CD4-positive, alpha-beta T cell treated with Interleukin-4 for 4 hours (primary cell): ENCODE measurements around the gene MOCOS.
"Not testable (repeated sequence)": the region's sequence is repeated elsewhere in the genome, so short reads cannot be mapped to it uniquely, and the experiment has no call there.

Source experiments
- DNase-seq: peaks from one replicate; pipeline ENCODE4 v3.0.0-alpha.2; 2020

MOCOS gene

GRCh38 chr18:36187193-36187825, at the start of gene MOCOS:
Gene MOCOS (plus strand): TSS chr18:36187497. CDS start chr18:36187540, 43 bp downstream.
- DNase-seq: peak; percentile 17

GRCh38 chr18:36139245-36139644, 48.1 kb upstream of the MOCOS start:
- no peak for DNase-seq

- DNase-seq: no peak
Observed at GRCh38 chr18:36141576-36141975, 45.7 kb upstream of the MOCOS start.

DNA sequence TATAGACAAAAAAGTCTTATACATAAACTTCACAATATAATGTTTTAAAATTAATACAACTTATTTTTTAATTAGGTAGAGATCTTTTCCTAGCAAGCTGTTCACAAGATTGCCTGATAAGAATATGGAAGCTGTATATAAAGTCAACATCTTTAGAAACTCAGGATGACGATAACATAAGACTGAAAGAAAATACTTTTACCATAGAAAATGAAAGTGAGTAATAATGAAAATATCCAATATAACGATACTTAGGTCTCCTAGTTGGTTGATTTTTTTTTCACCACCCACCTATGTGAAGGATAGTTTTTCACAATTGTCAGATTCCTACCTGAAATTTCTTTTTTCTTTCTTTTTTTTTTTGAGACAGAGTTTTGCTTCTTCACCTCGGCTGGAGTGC, 44.5 kb upstream of the MOCOS start:
- DNase-seq: no peak

DNA sequence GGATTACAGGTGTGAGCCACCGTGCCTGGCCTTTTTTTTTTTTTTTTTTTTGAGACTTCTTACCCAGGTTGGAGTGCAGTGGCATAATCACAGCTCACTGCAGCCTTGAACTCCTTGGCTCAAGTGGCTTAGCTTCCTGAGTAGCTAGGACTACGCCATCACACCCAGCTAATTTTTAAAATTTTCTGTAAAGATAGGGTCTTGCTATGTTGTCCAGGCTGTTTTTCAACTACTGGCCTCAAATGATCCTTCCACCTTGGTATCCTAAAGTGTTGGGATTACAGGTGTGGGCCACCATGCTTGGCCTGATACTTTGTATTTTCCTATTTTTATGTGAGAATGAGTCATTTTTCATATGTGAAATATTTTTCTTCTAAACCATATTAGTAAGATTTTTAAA, 43.9 kb upstream of the MOCOS start:
- no peak for DNase-seq

DNA sequence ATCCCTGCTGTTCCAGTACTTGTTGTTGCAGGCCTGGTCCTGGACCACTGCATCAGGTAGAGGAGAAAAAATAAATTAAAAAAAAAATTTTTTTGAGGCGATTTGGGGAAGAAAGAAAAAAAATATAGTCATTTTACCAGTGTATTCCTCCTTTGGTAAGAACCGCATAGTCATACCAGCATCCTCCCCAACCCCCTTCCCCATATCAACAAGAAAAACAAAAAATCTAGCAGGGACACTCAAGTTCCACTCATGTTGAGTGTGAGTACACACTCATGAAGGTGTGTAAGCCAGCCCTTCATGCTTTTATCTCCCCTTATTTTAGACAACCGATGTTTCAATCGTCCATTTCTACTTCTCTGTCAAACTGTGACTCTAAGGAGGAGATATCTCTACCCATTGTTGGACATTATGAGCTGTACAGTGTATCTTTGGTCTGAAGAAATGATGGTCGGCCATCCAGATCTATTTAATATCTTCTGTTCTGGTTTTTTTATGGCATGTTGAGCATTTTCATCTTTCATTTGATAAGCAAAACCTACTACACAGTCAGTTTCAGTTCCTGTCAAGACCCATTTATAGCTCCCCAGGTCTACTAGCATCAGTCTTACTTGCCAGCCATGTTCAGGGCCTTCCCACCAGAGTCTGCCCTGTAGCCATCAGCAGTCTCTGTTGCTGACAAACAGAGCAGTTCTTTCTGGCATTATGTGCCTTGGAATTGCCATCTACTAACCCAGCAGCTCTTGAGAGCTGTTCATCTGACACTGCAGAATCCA, 37.6 kb upstream of the MOCOS start:
- no peak for DNase-seq

- no peak for DNase-seq
Observed at GRCh38 chr18:36152781-36153180, 34.5 kb upstream of the MOCOS start.

DNA sequence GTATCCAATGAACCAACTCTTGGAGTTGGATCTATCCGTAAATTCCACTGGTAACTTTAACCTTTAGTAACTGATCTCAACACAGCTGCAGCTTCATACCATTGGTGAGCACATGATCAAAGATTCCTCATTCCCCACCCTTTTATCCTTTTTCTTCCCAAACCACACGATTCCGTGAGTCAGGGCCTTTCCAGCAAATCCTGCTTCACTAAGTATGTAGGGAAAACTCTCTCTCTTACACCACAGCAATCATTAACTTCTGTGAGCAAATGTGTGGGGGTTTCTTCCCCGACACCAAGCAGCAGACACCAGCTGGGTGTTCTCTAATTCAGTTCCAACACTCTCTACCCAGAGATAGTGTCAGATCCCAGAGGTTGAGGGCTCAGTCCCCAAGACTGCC, 34.1 kb upstream of the MOCOS start:
- DNase-seq: no peak

DNA sequence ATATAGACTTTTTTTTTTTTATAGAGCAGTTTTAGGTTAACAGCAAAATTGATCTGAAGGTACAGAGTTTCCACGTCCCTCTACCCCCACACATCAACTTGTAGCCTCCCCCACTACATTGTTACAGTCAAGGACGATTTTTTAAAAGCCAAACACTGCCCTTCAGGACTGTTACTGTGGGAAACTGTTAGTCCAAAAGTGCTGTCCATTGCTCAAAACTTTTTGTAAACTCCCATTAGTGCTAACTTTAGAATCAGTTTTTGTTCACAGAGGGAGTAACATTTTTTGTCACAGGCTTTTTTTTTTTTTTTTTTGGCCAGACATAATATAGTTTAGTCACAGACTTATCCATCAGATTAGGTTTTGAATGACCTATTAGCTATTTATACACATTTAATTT, 33.5 kb upstream of the MOCOS start:
- DNase-seq: no peak

DNA sequence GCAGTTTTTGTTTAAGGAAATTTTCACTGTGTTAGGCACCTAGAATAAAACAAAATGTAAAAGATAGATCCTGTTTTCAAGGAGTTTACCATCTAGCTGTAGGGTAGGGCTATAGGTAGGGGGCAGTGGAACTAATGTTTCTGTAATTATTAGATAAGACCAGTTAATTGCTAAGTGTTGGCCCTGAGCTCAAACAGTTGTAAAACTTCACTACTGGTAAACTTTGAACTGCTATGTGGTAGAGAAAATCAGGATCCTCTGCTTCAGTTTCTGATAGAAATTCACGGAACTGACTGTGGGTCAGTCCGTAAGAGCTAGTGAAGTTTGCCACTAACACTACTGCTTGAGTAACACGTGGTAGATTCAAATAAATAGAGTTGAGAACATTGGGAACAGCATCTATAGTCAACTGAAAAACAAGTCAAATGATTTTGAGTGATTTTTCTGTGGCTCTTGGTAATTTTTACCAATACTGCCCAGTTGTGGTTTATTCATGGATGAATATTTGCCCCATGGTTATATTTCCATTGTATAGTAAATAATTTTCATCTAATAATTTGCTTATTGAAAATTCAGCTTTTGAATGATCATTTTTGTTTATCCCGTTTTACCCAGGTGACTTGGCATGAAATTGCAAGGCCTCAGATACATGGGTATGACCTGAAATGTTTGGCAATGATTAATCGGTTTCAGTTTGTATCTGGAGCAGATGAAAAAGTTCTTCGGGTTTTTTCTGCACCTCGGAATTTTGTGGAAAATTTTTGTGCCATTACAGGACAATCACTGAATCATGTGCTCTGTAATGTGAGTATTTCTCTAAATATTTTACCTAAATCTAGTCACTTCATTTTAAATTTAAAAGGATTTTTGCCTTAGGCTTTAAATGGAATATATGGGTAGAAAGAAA, 31.2 kb upstream of the MOCOS start:
- no peak for DNase-seq

DNA sequence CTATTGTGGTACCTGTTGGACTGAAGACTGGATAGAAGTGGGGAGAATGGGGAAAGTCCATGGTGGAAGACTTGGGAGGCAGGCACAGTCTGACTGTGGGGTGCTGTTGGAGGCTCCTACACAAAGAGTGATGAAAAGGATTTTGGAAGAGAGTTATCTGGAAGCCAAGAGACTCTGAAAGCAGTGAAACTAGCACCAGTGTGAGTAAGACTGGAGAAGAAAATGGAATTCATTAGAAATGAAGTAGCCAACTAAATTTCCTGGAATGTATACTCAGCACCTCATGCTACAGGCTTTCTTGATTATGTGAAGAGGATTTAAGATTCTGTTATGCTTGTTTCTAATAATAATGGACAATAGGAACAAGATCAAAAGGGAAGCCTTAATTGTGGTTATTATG, 29.9 kb upstream of the MOCOS start:
- DNase-seq: no peak

- no peak for DNase-seq
Observed at GRCh38 chr18:36158266-36158867, 28.9 kb upstream of the MOCOS start.

- DNase-seq: no peak
Observed at GRCh38 chr18:36160959-36161371, 26.3 kb upstream of the MOCOS start.

GRCh38 chr18:36162981-36163380, 24.3 kb upstream of the MOCOS start:
- no peak for DNase-seq

DNA sequence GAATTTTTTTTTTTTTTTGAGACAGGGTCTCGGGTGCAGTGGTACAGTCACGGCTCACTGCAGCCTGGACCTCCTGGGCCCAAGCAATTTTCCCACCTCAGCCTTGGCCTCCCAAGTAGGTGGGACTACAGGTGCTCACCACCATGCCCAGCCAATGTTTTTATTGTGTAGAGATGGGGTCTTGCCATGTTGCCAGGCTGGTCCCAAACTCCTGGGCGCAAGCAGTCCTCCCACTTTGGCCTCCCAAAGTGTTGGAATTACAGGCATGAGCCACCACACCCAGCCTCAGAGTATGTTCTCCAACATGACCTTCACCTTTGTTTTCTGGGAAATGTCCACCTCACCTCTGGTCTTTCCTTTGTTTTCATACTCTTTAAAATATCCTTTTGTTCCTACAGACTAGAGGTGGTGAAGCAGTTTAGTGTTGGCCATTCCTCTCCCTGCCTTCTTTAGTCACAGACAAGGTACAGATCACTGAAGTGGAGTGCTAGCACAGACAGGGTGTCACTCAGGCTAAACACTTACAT, 19.5 kb upstream of the MOCOS start:
- DNase-seq: no peak

DNA sequence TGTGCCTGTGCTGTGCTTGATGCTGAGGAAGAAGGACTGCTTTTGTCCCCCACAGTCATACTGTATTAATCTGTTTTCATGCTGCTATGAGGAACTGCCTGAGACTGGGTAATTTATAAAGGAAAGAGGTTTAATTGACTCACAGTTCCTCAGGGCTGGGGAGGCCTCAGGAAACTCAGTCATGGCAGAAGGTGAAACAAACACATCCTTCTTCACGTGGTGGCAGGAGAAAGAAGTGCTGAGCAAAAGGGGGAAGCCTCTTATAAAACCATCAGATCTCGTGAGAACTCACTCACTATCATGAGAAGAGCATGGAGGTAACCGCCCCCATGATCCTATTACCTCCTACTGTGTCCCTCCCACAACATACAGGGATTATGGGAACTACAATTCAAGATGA, 19.0 kb upstream of the MOCOS start:
- DNase-seq: not testable (repeated sequence)

- no peak for DNase-seq
Observed at GRCh38 chr18:36169938-36170337, 17.4 kb upstream of the MOCOS start.

GRCh38 chr18:36175481-36175880, 11.8 kb upstream of the MOCOS start:
- DNase-seq: no peak

DNA sequence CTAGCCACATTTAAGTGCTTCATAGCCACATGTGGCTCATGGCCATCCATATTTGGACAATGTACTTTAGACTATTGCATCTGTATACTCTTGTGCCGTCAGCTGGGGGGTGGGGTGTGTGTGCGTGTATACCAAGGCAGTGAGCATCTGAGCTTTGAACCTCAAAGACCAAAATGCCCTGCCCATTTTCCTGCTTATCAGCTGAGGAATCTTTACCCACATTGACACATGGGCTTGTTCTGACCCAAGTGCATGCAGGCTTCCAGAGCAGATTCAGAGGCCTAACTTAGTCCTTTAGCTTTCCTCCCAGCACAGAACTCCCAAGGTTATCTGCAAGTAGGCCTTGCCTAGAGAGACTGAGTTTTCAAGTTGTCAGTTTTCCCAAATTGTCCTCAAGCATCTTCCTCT, 11.1 kb upstream of the MOCOS start:
- DNase-seq: no peak

GRCh38 chr18:36176711-36177110, 10.6 kb upstream of the MOCOS start:
- DNase-seq: no peak

GRCh38 chr18:36177913-36178312, 9.4 kb upstream of the MOCOS start:
- DNase-seq: no peak

- no peak for DNase-seq
Observed at GRCh38 chr18:36179562-36180355, 7.5 kb upstream of the MOCOS start.
